T47D (cell line): ENCODE data around the gene KATNB1.
A peak's percentile ranks its signal among the peaks of the same experiment; 100 is the strongest.

Source experiments
- DNase-seq, 2 experiments: peaks; one replicate each; pipeline versions ENCODE4 v3.0.0 to v3.0.0-alpha.2; 2011 to 2012; ENCODE audit warnings: low read depth in 1 of 2, low spot score in 1 of 2
- JUND ChIP-seq: IDR thresholded peaks from 2 replicates; pipeline ENCODE4 v1.6.1; 2012; ENCODE audit warnings: low read depth
- in situ Hi-C: cut with HindIII; loops from 2 replicates; pipeline ENCODE4 v1.10.0; 2016; ENCODE audit warnings: low sequenced_read_pairs, low pct_unique_long_range_greater_than_20kb

Gene KATNB1

GRCh38 chr16:57732714-57733113, 2.9 kb upstream of the KATNB1 start:
- DNase-seq = no peak

GRCh38 chr16:57734308-57734924, 1.2 kb upstream of the KATNB1 start:
- in situ Hi-C loops = no loop called here
- DNase-seq = no peak
- no peak for TF ChIP-seq JUND

More at GRCh38 chr16:57732714-57733113, 2.9 kb upstream of the KATNB1 start:
- in situ Hi-C loops = no loop called here
- no peak for TF ChIP-seq JUND

- DNase-seq = peak; percentile 95 to 100
- TF ChIP-seq JUND = no peak
- in situ Hi-C loops = no loop called here
These were observed 430 bp upstream of the KATNB1 start for GRCh38 chr16:57734925-57735754.

- DNase-seq = peak in 1 of 2 experiments; percentile 35
- no peak for TF ChIP-seq JUND
- in situ Hi-C loops = no loop called here
These were observed 1.1 kb downstream of the KATNB1 start for GRCh38 chr16:57736419-57737351.

- no peak for TF ChIP-seq JUND
- no peak for DNase-seq
- in situ Hi-C loops = no loop called here
These were observed 3.3 kb downstream of the KATNB1 start for GRCh38 chr16:57738844-57739243.

GRCh38 chr16:57739756-57740422, 4.3 kb downstream of the KATNB1 start:
- DNase-seq = no peak
- TF ChIP-seq JUND = no peak
- in situ Hi-C loops = no loop called here

- DNase-seq = no peak
- in situ Hi-C loops = no loop called here
- TF ChIP-seq JUND = no peak
These were observed 5.0 kb downstream of the KATNB1 start for GRCh38 chr16:57740423-57741071.

- no peak for TF ChIP-seq JUND
These were observed 6.2 kb downstream of the KATNB1 start for GRCh38 chr16:57741660-57742191.

GRCh38 chr16:57742543-57742942, 7.0 kb downstream of the KATNB1 start:
- TF ChIP-seq JUND = no peak
- in situ Hi-C loops = no loop called here
- no peak for DNase-seq

More at GRCh38 chr16:57741660-57742191, 6.2 kb downstream of the KATNB1 start:
- in situ Hi-C loops = no loop called here
- no peak for DNase-seq

GRCh38 chr16:57743458-57743857, 7.9 kb downstream of the KATNB1 start:
- TF ChIP-seq JUND = no peak
- in situ Hi-C loops = no loop called here
- no peak for DNase-seq

- in situ Hi-C loops = no loop called here
- no peak for TF ChIP-seq JUND
- no peak for DNase-seq
These were observed 8.5 kb downstream of the KATNB1 start for GRCh38 chr16:57743886-57744641.
